NCI-H524 (cell line): ENCODE results near the gene ILDR2.

Experiments
- DNase-seq, 2 experiments: peaks; one replicate each; lab custom pipeline; 2025; lab: John Stamatoyannopoulos, UW

ILDR2 gene

GRCh38 chr1:166920561-166921475, 54.5 kb downstream of the ILDR2 start:
- peak; percentile 0 to 39 for DNase-seq

- no peak for DNase-seq
Measured at GRCh38 chr1:166918956-166919316, 56.4 kb downstream of the ILDR2 start.

GRCh38 chr1:166918088-166918955, 57.0 kb downstream of the ILDR2 start:
- DNase-seq, result no peak

GRCh38 chr1:166915941-166916340, 59.4 kb downstream of the ILDR2 start:
- no peak for DNase-seq

GRCh38 chr1:166915042-166915441, 60.3 kb downstream of the ILDR2 start:
- no peak for DNase-seq

GRCh38 chr1:166914111-166914510, 61.2 kb downstream of the ILDR2 start:
- DNase-seq, result no peak

GRCh38 chr1:166911624-166912023, 63.7 kb downstream of the ILDR2 start:
- no peak for DNase-seq

GRCh38 chr1:166910396-166910994, 64.8 kb downstream of the ILDR2 start:
- DNase-seq, result peak; percentile 10 to 77

- DNase-seq, result no peak
Measured at GRCh38 chr1:166908942-166909341, 66.4 kb downstream of the ILDR2 start.

GRCh38 chr1:166907763-166908162, 67.6 kb downstream of the ILDR2 start:
- no peak for DNase-seq

- DNase-seq, result no peak
Measured at GRCh38 chr1:166907051-166907450, 68.3 kb downstream of the ILDR2 start.

GRCh38 chr1:166906647-166907046, 68.7 kb downstream of the ILDR2 start:
- DNase-seq, result no peak

- DNase-seq, result no peak
Measured at GRCh38 chr1:166905900-166906299, 69.4 kb downstream of the ILDR2 start.

- DNase-seq, result no peak
Measured at GRCh38 chr1:166905136-166905535, 70.2 kb downstream of the ILDR2 start.

- no peak for DNase-seq
Measured at GRCh38 chr1:166903232-166903631, 72.1 kb downstream of the ILDR2 start.

GRCh38 chr1:166902279-166902678, 73.1 kb downstream of the ILDR2 start:
- no peak for DNase-seq

GRCh38 chr1:166900987-166901386, 74.4 kb downstream of the ILDR2 start:
- peak; percentile 19 to 41 for DNase-seq

GRCh38 chr1:166899769-166900168, 75.6 kb downstream of the ILDR2 start:
- DNase-seq, result no peak

- no peak for DNase-seq
Measured at GRCh38 chr1:166895766-166896165, 79.6 kb downstream of the ILDR2 start.

- no peak for DNase-seq
Measured at GRCh38 chr1:166889776-166890175, 85.6 kb downstream of the ILDR2 start.

GRCh38 chr1:166888373-166889111, 86.8 kb downstream of the ILDR2 start:
- DNase-seq, result peak; percentile 4 to 23

GRCh38 chr1:166884971-166885370, 90.4 kb downstream of the ILDR2 start:
- no peak for DNase-seq
